Neuron (in vitro differentiated cells): ENCODE measurements around the gene SLC24A1.

ENCODE experiments used
- H2AFZ ChIP-seq: one replicate; pipeline ENCODE4 v1.6.1; 2013; ENCODE audit warnings: low read depth, mild to moderate bottlenecking, inconsistent platforms, low read length, moderate library complexity
- H3K27me3 ChIP-seq: one replicate; pipeline ENCODE4 v1.6.1; 2013; ENCODE audit warnings: low read length; ENCODE audit not compliant: insufficient read depth
- H3K36me3 ChIP-seq: one replicate; pipeline ENCODE4 v1.6.1; 2013; ENCODE audit warnings: low read length; ENCODE audit not compliant: insufficient read depth
- H3K4me1 ChIP-seq: one replicate; pipeline ENCODE4 v1.6.1; 2013; ENCODE audit warnings: low read length; ENCODE audit not compliant: insufficient read depth
- H3K4me3 ChIP-seq: 2 replicates; pipeline ENCODE4 v1.5.1; 2013; ENCODE audit warnings: mild to moderate bottlenecking, low read length, moderate library complexity
- H3K9me3 ChIP-seq: one replicate; pipeline ENCODE4 v1.6.1; 2013; ENCODE audit warnings: low read length

Gene SLC24A1

GRCh38 chr15:65680544-65680943, 58.8 kb downstream of the SLC24A1 start:
- H2AFZ ChIP-seq: no peak overlapping the region
- no peaks in the 10 kb centered on the region for H3K36me3 ChIP-seq
- no peak overlapping the region for H3K4me3 ChIP-seq
- H3K27me3 ChIP-seq: no peaks in the 10 kb centered on the region
- H3K4me1 ChIP-seq: no peaks in the 10 kb centered on the region
- no peaks in the 10 kb centered on the region for H3K9me3 ChIP-seq

DNA sequence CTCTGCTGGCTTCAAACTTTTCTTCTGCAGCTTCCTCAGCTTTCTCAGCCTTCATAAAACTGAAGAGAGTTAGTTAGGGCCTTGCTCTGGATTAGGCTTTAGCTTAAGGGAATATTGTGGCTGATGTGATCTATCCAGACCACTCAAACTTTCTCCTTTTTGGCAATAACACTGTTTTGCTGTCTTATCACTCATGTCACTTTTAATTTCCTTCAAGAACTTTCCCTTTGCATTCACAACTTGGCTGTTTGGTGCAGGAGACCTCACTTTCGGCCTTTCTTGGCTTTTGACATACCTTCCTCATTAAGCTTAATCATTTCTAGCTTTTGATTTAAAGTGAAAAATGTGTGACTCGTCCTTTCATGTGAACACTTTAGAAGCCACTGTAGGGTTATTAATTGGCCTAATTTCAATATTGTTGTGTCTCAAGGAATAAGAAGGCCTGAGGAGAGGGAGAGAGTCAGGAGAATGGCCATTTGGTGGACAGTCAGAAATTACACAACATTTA, 60.7 kb downstream of the SLC24A1 start:
- H3K27me3 ChIP-seq: no peaks in the 10 kb centered on the region
- H2AFZ ChIP-seq: no peak overlapping the region
- H3K36me3 ChIP-seq: no peaks in the 10 kb centered on the region
- no peaks in the 10 kb centered on the region for H3K9me3 ChIP-seq
- no peak overlapping the region for H3K4me3 ChIP-seq
- H3K4me1 ChIP-seq: no peaks in the 10 kb centered on the region

GRCh38 chr15:65688462-65688861, 66.7 kb downstream of the SLC24A1 start:
- Histone ChIP-seq H2AFZ (no peak overlapping the region), H3K27me3 (no peaks in the 10 kb centered on the region), H3K4me1 (no peaks in the 10 kb centered on the region), H3K9me3 (no peaks in the 10 kb centered on the region), H3K4me3 (no peak overlapping the region), H3K36me3 (peaks cover 19% of the 10 kb centered on the region)

DNA sequence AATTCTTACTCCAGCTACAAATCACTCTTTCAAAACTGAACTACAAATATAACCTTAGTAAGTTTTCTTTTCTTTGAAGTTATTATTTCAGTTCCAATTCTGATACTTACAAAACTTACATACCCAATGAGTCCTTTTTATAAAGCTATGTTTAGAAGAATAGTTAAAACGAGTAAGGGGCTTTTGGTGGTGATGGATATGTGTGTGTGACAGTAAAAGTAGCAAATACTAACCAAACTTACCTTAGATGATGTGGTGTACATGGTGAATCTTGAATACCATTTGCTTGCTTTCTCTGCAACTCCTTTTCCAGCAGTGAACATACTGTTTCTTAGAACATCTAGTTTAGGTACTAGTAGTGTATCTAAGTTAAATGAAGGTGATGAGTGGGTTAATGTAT, 68.4 kb downstream of the SLC24A1 start:
- Histone ChIP-seq H3K4me1 (no peaks in the 10 kb centered on the region), H2AFZ (no peak overlapping the region), H3K9me3 (no peaks in the 10 kb centered on the region), H3K27me3 (no peaks in the 10 kb centered on the region), H3K4me3 (no peak overlapping the region), H3K36me3 (peaks cover 19% of the 10 kb centered on the region)

GRCh38 chr15:65690778-65691177, 69.0 kb downstream of the SLC24A1 start:
- H3K27me3 ChIP-seq: no peaks in the 10 kb centered on the region
- H3K4me3 ChIP-seq: no peak overlapping the region
- no peak overlapping the region for H2AFZ ChIP-seq
- H3K9me3 ChIP-seq: no peaks in the 10 kb centered on the region
- H3K36me3 ChIP-seq: peaks cover 19% of the 10 kb centered on the region
- H3K4me1 ChIP-seq: no peaks in the 10 kb centered on the region

- no peak overlapping the region for H3K4me3 ChIP-seq
- H3K36me3 ChIP-seq: peaks cover 4% of the 10 kb centered on the region
- no peaks in the 10 kb centered on the region for H3K9me3 ChIP-seq
- H3K4me1 ChIP-seq: no peaks in the 10 kb centered on the region
- no peak overlapping the region for H2AFZ ChIP-seq
- H3K27me3 ChIP-seq: no peaks in the 10 kb centered on the region
These were observed 73.3 kb downstream of the SLC24A1 start for GRCh38 chr15:65695081-65695480.
